ENCODE data around the gene PAK6. TPM values are rescaled to one million over a fixed set of nuclear protein-coding genes. Genes with fewer than 3 reads are reported as not detected.

PAK6 gene
- total RNA-seq, 4 donors from 2014 or later = 0.94 to 4.6 (median 1.6) TPM

GRCh38 chr15:40275523-40275922 is 36.7 kb downstream of the PAK6 start:
- WGBS, 2 donors (ENCODE audit: low coverage in 1 of 2) = 72% methylated on average over 2 of the region's 5 CpGs; no CpG with 5 or more reads in 1 of the 2 donors

GRCh38 chr15:40275954-40276353 is 37.1 kb downstream of the PAK6 start:
- peaks cover 0 to 21% (median 4%) of the 10 kb centered on the region in 3 donors for H3K4me1 ChIP-seq
- H3K27me3 ChIP-seq = peaks cover 35% of the 10 kb centered on the region
- no peaks in the 10 kb centered on the region for H3K36me3 ChIP-seq
- TF ChIP-seq EP300 (IDR thresholded peaks at IDR 0.05) (no peak), POLR2AphosphoS5 (IDR thresholded peaks at IDR 0.05) (no peak), CTCF (IDR thresholded peaks at IDR 0.05) (no peak), POLR2A (IDR thresholded peaks at IDR 0.05) (no peak)
- WGBS, 2 donors (ENCODE audit: low coverage in 1 of 2) = 80% methylated on average over 1 of the region's 7 CpGs; no CpG with 5 or more reads in 1 of the 2 donors
- H3K27ac ChIP-seq = no peak overlapping the region
- no peaks in the 10 kb centered on the region for H3K9me3 ChIP-seq
- H3K4me3 ChIP-seq = no peak overlapping the region
- no peak for ATAC-seq

More at GRCh38 chr15:40275523-40275922, 36.7 kb downstream of the PAK6 start:
- TF ChIP-seq CTCF (IDR thresholded peaks at IDR 0.05) (no peak), POLR2AphosphoS5 (IDR thresholded peaks at IDR 0.05) (no peak), POLR2A (IDR thresholded peaks at IDR 0.05) (no peak), EP300 (IDR thresholded peaks at IDR 0.05) (no peak)
- Histone ChIP-seq H3K4me3 (no peak overlapping the region), H3K36me3 (no peaks in the 10 kb centered on the region), H3K9me3 (no peaks in the 10 kb centered on the region), H3K27ac (no peak overlapping the region), H3K27me3 (peaks cover 31% of the 10 kb centered on the region), H3K4me1 (peaks cover 0 to 21% (median 4%) of the 10 kb centered on the region in 3 donors)
- no peak for ATAC-seq

GRCh38 chr15:40276927-40277326 is 38.1 kb downstream of the PAK6 start:
- ATAC-seq = no peak
- Histone ChIP-seq H3K36me3 (no peaks in the 10 kb centered on the region), H3K27me3 (peaks cover 45% of the 10 kb centered on the region), H3K9me3 (no peaks in the 10 kb centered on the region), H3K4me1 (peaks cover 0 to 29% (median 7%) of the 10 kb centered on the region in 3 donors), H3K4me3 (no peak overlapping the region), H3K27ac (no peak overlapping the region)
- whole genome bisulfite sequencing, 2 donors (ENCODE audit: low coverage in 1 of 2) = 71 to 80% methylated on average over 2 to 3 of the region's 4 CpGs
- TF ChIP-seq POLR2A (IDR thresholded peaks at IDR 0.05) (no peak), CTCF (IDR thresholded peaks at IDR 0.05) (no peak), EP300 (IDR thresholded peaks at IDR 0.05) (no peak), POLR2AphosphoS5 (IDR thresholded peaks at IDR 0.05) (no peak)

GRCh38 chr15:40277471-40277870 is 38.6 kb downstream of the PAK6 start:
- no peak overlapping the region for H3K27ac ChIP-seq
- ATAC-seq = no peak
- peaks cover 0 to 34% (median 11%) of the 10 kb centered on the region in 3 donors for H3K4me1 ChIP-seq
- no peaks in the 10 kb centered on the region for H3K9me3 ChIP-seq
- no peaks in the 10 kb centered on the region for H3K36me3 ChIP-seq
- no peak overlapping the region for H3K4me3 ChIP-seq
- peaks cover 50% of the 10 kb centered on the region for H3K27me3 ChIP-seq
- 49% methylated on average over 12 of the region's 16 CpGs; no CpG with 5 or more reads in 1 of the 2 donors for WGBS, 2 donors (ENCODE audit: low coverage in 1 of 2)
- TF ChIP-seq CTCF (IDR thresholded peaks at IDR 0.05) = no peak
- TF ChIP-seq POLR2A (IDR thresholded peaks at IDR 0.05) = no peak
- no peak for TF ChIP-seq EP300 (IDR thresholded peaks at IDR 0.05)
- no peak for TF ChIP-seq POLR2AphosphoS5 (IDR thresholded peaks at IDR 0.05)

GRCh38 chr15:40278026-40278425 is 39.2 kb downstream of the PAK6 start:
- 67 to 73% methylated on average over 4 to 6 of the region's 10 CpGs for WGBS, 2 donors (ENCODE audit: low coverage in 1 of 2)
- peaks cover 0 to 40% (median 16%) of the 10 kb centered on the region in 3 donors for H3K4me1 ChIP-seq
- H3K4me3 ChIP-seq = no peak overlapping the region
- no peak for TF ChIP-seq POLR2A (IDR thresholded peaks at IDR 0.05)
- no peak for TF ChIP-seq EP300 (IDR thresholded peaks at IDR 0.05)
- no peak for TF ChIP-seq CTCF (IDR thresholded peaks at IDR 0.05)
- TF ChIP-seq POLR2AphosphoS5 (IDR thresholded peaks at IDR 0.05) = no peak
- no peak overlapping the region for H3K27ac ChIP-seq
- ATAC-seq = no peak
- no peaks in the 10 kb centered on the region for H3K9me3 ChIP-seq
- no peaks in the 10 kb centered on the region for H3K36me3 ChIP-seq
- peaks cover 56% of the 10 kb centered on the region for H3K27me3 ChIP-seq

Measured in gastroesophageal sphincter (tissue), 4 donors.